ENCODE results near the gene UPF3A. TPM values are rescaled to one million over a fixed set of nuclear protein-coding genes. Genes with fewer than 3 reads are reported as not detected.
"Not testable (repeated sequence)": the region's sequence is repeated elsewhere in the genome, so short reads cannot be mapped to it uniquely, and the experiment has no call there.

Gene UPF3A
- total RNA-seq, 1 donor from 2014 or later = 13.7 TPM

DNA sequence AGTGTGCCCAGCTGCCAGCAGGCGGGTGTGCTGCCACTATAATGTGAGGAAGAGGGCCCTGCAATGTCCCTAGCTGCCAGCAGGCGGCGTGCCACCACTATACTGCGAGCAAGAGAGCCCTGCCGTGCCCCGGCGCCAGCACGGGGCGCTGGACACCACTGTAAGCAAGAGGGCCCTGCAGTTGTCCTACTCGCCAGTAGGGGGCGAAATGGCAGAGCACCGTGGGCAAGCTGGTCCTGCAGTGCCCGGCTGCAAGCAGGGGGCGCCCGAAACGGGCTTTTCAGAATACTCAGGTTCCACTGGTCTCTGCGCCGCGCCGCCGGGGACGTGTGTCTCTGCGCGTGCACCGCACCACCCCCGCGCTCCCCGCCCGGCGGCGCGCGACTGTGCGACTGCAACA is 71.4 kb downstream of the UPF3A start:
- H3K4me3 ChIP-seq (ENCODE audit: low read depth, low read length); H3K36me3 ChIP-seq (ENCODE audit: control insufficient read depth, insufficient read depth, low read length); DNase-seq (ENCODE audit: low read depth); FAIRE-seq; H3K27me3 ChIP-seq (ENCODE audit: control insufficient read depth, insufficient read depth, low read length): not testable (repeated sequence)
- TF ChIP-seq, protein P1, sequence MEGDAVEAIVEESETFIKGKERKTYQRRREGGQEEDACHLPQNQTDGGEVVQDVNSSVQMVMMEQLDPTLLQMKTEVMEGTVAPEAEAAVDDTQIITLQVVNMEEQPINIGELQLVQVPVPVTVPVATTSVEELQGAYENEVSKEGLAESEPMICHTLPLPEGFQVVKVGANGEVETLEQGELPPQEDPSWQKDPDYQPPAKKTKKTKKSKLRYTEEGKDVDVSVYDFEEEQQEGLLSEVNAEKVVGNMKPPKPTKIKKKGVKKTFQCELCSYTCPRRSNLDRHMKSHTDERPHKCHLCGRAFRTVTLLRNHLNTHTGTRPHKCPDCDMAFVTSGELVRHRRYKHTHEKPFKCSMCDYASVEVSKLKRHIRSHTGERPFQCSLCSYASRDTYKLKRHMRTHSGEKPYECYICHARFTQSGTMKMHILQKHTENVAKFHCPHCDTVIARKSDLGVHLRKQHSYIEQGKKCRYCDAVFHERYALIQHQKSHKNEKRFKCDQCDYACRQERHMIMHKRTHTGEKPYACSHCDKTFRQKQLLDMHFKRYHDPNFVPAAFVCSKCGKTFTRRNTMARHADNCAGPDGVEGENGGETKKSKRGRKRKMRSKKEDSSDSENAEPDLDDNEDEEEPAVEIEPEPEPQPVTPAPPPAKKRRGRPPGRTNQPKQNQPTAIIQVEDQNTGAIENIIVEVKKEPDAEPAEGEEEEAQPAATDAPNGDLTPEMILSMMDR (IDR thresholded peaks at IDR 0.05; ENCODE audit: insufficient read depth, low read length, severe bottlenecking) = peak; percentile 30

- not testable (repeated sequence) for FAIRE-seq; DNase-seq (ENCODE audit: low read depth)
These were observed 72.0 kb downstream of the UPF3A start for GRCh38 chr13:114353382-114353781.

More at GRCh38 chr13:114353382-114353781, 72.0 kb downstream of the UPF3A start:
- not testable (repeated sequence) for H3K36me3 ChIP-seq (ENCODE audit: control insufficient read depth, insufficient read depth, low read length); H3K4me3 ChIP-seq (ENCODE audit: low read depth, low read length); H3K27me3 ChIP-seq (ENCODE audit: control insufficient read depth, insufficient read depth, low read length)

Other genes starting within 250 kb of the UPF3A start
- gene RASA3, start 149.0 kb upstream of the UPF3A start, total RNA-seq = 1.2 and 2.6 TPM in 2 replicates
- gene CFAP97D2, start 102.3 kb upstream of the UPF3A start, total RNA-seq = not detected in 2 replicates
- 36.7 and 41.1 TPM in 2 replicates for gene CDC16, start 46.7 kb upstream of the UPF3A start, total RNA-seq
- gene CHAMP1, start 32.9 kb downstream of the UPF3A start, total RNA-seq = 5.5 and 6.3 TPM in 2 replicates